ENCODE results near the gene C4orf46. TPM values are rescaled to one million over a fixed set of nuclear protein-coding genes. Genes with fewer than 3 reads are reported as not detected.
A peak's percentile ranks its signal among the peaks of the same experiment; 100 is the strongest.
"Not testable (repeated sequence)": the region's sequence is repeated elsewhere in the genome, so short reads cannot be mapped to it uniquely, and the experiment has no call there.

Gene C4orf46
- 7.7 and 16.4 TPM in 2 replicates for total RNA-seq (2014; rRNA removed; shearing (Covaris generic); ENCODE audit: low replicate concordance)

DNA sequence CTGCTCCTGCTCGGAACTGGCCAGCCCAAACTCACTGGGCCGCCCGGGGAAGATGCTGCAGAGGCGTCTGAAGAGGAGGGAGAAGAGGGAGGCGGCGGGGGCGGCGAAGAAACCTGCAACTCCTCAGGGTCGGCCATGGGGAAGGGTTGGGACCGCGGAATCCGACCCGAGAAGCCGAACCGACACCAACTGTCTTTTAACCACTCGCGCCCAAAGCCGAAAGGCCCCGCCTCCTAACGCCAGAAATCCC lies at the start of gene C4orf46:
Gene C4orf46, minus strand, starts transcription at position 223 of the 250 bp plus-strand sequence. Its CDS starts 86 bp downstream, at position 137.
- no peak for DNase-seq (ENCODE audit: low read depth)
- in situ Hi-C loops (cut with HindIII; ENCODE audit: low pct_unique_long_range_greater_than_20kb, low sequenced_read_pairs) = no loop called here

DNA sequence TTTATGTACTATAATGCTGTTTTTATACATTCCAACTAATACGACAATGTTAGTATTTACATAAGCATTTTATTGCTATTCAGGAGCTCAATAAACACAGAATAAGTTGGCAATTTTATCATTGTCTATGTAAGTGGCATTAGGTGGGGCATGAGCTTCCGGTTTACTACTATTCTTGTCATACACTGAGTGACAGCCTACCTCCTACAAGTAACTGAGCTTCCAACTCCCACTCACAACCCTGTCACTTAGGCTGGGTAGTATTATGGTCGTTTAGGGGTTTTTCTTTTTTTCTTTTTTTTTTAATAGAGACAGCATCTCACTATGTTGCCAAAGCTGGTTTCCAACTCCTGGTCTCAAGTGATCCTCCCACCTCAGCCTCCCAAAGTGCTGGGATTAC lies 44.1 kb upstream of the C4orf46 start:
- no peak for DNase-seq (ENCODE audit: low read depth)
- in situ Hi-C loops (cut with HindIII; ENCODE audit: low pct_unique_long_range_greater_than_20kb, low sequenced_read_pairs) = no loop called here

DNA sequence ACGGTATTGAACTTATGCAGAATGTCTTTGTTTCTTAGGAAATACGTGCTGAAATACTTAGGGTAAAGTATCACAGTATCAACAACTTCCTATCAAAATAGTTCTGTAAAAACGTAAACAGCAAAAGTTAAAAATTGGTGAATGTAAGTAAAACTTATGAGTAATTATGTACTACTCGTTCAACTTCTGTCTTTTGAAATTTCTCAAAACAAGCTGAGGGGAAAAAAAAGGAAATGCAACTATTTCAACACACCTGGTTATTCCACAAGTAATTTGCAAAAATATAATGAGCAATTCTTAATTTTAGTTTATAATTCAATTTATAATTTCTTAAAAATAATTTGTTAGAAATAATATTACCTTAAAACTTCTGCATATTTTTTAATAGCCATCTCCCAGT lies 43.2 kb upstream of the C4orf46 start:
- in situ Hi-C loops (cut with HindIII; ENCODE audit: low pct_unique_long_range_greater_than_20kb, low sequenced_read_pairs) = no loop called here
- DNase-seq (ENCODE audit: low read depth) = no peak

DNA sequence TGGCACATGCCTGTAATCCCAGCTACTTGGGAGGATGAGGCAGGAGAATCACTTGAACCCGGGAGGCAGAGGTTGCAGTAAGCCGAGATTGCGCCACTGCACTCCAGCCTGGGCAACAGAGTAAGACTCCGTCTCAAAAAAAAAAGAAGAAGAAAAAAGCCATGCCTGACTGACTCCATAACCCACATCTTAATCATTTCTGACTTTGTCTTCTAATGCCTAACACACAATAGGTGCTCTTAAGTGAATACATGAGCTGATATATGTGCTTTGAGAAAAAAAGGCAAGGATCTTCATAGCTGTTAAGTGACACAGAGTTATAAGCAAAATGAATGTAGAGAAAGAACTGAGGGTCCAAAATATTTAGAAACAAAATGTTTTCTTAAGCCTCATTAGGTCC lies 40.9 kb upstream of the C4orf46 start:
- DNase-seq (ENCODE audit: low read depth); in situ Hi-C loops (cut with HindIII; ENCODE audit: low pct_unique_long_range_greater_than_20kb, low sequenced_read_pairs): not testable (repeated sequence)

DNA sequence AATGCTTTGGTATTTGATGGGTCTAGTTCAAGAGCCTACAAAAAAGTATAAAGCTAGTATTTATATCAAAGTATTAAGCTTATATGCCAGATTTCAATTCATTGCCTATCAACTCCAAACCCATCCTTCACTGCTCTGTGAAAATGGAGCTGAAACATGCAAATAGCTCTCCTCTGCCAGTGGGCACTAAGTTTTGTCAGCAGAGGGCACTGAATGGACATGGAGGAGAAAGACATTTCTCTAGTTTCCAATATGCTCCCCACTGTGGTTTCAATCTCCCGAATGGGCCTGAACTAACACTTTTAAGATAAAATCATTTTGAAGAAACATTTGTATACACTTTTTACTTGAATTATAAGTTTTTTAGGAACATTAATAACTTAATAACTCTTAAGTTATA lies 39.1 kb upstream of the C4orf46 start:
- DNase-seq (ENCODE audit: low read depth) = peak; percentile 30
- in situ Hi-C loops (cut with HindIII; ENCODE audit: low pct_unique_long_range_greater_than_20kb, low sequenced_read_pairs) = no loop called here

DNA sequence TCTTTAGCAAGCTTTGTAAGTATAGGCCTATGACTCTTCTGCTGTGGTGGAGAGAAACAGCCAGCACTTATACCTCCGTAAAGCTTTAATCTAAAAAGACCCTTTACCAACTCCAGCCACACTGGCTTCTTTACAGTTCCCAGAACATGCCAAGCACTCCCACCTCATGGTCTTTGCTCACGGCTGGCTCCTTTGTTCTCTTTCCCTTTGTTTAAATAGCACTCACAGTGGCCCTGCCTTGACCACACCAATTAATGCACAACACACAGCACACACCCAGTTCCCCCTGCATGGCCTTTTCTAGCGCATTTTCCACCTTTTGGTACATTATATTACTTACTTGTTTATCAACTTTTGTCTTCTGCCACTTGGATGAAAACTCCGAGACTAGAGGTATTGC lies 32.6 kb upstream of the C4orf46 start:
- no peak for DNase-seq (ENCODE audit: low read depth)
- in situ Hi-C loops (cut with HindIII; ENCODE audit: low pct_unique_long_range_greater_than_20kb, low sequenced_read_pairs) = no loop called here

DNA sequence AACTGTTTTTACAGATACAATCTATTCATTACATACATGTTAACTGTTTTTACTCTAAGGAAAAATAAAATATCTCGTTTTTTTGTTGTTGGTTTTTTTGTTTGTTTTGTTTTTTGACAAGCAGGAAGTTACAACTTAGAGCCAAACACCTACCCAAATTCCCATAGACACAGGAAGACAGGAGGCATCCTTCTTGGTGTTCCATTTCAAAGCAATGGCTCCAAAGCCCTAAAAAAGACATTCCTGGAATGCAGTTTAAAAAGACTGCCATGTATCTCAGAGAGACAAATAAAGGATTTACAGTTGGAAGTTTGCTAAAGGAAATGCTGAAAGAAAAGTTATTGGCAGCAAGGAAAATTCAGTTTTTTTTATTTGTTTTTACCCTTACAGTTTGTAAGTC lies 17.1 kb upstream of the C4orf46 start:
- DNase-seq (ENCODE audit: low read depth) = no peak
- in situ Hi-C loops (cut with HindIII; ENCODE audit: low pct_unique_long_range_greater_than_20kb, low sequenced_read_pairs) = no loop called here

DNA sequence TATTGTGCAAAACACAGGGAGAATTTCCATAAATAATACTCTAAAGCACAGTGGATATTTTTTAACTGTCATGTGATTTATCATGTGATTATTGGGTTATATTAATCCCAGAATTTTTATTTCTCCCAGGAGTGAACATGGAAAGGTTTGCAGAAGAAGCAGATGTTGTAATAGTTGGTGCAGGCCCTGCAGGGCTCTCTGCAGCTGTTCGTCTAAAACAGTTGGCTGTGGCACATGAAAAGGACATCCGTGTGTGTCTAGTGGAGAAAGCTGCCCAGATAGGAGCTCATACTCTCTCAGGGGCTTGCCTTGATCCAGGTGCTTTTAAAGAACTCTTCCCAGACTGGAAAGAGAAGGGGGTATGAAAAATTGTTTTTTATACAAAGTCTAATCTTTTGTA lies 10.4 kb upstream of the C4orf46 start:
- in situ Hi-C loops (cut with HindIII; ENCODE audit: low pct_unique_long_range_greater_than_20kb, low sequenced_read_pairs) = no loop called here
- no peak for DNase-seq (ENCODE audit: low read depth)

DNA sequence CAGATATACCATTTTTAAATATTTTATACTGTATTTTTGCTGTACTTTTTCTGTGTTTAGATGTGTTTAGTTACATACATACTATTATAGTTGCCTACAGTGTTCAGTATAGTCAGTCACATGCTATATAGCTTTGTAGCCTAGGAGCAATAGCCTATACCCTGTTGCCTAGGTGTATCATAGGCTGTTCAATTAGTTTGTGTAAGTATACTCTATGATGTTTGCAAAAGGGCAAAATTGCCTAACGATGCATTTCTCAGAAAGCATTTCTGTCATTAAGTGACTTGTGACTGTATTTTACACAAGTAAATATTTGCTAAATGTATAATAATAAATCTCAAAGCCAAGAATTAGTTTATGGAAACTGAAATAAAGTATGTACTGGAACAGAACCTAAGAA lies 9.9 kb upstream of the C4orf46 start:
- in situ Hi-C loops (cut with HindIII; ENCODE audit: low pct_unique_long_range_greater_than_20kb, low sequenced_read_pairs) = no loop called here
- DNase-seq (ENCODE audit: low read depth) = no peak

DNA sequence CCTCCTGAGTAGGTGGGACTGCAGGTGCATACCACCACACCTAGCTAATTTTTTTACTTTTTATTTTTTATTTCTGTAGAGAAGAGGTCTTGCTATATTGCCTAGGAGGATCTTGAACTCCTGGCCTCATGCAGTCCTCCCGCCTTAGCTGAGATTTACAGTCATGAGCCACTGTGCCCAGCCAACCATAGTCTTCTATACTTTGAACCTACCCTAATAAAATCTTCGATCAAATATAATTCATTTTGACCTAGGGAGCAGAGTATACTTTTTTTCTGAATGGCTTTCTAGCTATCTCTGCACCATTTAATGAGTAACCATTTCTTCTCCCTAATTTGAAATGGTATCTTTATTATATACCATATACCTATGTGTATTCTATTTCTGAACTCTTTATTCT lies 7.1 kb upstream of the C4orf46 start:
- DNase-seq (ENCODE audit: low read depth) = no peak
- in situ Hi-C loops (cut with HindIII; ENCODE audit: low pct_unique_long_range_greater_than_20kb, low sequenced_read_pairs) = no loop called here

DNA sequence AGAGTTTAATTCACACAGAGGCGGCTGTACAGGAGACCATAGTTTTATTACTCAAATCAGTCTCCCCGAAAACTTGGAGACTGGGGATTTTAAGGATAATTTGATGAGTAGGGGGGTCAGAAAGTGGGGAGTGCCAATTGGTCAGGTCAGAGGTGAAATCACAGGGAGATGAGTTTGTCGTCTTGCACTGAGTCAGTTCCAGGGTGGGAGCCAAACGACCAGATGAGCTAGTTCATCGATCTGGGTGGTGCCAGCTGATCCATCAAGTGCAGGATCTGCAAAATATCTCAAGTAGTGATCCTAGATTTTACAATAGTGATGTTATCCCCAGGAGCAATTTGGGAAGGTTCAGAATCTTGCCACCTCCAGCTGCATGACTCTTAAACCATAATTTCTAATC lies 4.4 kb upstream of the C4orf46 start:
- in situ Hi-C loops (cut with HindIII; ENCODE audit: low pct_unique_long_range_greater_than_20kb, low sequenced_read_pairs) = no loop called here

DNA sequence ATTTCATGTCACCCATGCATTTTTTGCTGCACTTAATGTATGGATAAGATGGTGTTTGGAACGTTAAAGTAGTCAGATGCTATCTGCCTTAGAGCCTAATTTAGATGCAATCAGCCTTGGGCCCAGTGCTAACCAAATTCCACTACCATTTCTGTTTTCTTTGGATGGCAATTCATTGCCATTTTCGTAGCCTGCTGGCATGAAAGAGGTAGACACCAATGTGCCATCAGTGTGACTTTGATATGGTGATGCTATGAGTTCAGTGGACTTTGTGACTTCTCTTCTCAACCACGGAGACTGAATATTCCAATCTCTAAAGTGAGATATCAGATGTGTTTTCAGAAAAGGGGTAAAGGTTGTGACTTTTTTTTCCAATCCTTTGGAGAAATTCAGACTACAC lies 1.9 kb upstream of the C4orf46 start:
- no peak for DNase-seq (ENCODE audit: low read depth)
- in situ Hi-C loops (cut with HindIII; ENCODE audit: low pct_unique_long_range_greater_than_20kb, low sequenced_read_pairs) = no loop called here

More for the DNA sequence above, 4.4 kb upstream of the C4orf46 start:
- DNase-seq (ENCODE audit: low read depth) = no peak

DNA sequence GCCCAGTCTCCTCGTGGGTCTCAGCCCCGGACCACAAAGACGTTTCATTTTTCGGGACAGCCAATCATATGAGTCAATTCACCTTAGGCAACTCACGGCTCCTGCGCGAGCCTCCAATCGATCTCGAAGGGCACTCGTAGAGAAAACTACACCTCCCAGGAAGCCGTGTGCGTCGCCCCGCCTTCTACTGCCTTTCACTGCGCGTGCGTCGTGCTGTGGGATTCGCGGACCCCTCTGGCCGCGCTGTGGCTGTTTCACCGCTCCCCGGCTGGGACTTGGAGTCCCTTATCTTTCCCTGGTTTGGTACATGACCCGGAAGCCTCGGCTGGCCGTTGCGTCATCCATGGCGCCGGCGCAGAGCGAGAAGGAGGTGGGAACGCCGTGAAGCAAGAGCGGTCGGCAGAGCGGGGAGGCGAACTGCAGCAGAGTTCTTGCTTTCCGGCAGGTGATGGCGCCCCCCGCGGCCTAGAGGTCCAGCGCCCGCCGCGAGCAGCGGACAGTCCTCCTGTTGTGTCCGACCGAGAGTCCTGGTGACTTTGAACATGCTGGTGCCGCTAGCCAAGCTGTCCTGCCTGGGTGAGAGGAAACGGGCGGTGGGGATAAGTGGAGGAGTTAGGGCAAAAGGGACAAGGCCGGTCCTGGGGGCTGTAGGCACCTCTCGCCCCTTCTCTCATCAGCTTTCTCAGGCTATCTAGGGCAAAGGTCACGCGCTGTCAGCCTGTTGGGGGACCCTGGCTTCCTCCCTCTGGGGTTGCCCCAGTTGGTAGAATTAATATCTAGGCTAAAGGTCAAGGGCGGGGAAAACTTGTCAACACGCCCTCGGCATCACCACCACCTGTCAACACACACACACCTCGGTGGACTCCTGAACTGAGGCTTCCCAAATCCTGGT lies 474 bp upstream of the C4orf46 start, which contains the start of gene ETFDH:
Gene ETFDH, plus strand, starts transcription at position 382 of the 892 bp plus-strand sequence. Its CDS starts 161 bp downstream, at position 543.
- in situ Hi-C loops (cut with HindIII; ENCODE audit: low pct_unique_long_range_greater_than_20kb, low sequenced_read_pairs) = no loop called here
- peak; percentile 100 for DNase-seq (ENCODE audit: low read depth)

DNA sequence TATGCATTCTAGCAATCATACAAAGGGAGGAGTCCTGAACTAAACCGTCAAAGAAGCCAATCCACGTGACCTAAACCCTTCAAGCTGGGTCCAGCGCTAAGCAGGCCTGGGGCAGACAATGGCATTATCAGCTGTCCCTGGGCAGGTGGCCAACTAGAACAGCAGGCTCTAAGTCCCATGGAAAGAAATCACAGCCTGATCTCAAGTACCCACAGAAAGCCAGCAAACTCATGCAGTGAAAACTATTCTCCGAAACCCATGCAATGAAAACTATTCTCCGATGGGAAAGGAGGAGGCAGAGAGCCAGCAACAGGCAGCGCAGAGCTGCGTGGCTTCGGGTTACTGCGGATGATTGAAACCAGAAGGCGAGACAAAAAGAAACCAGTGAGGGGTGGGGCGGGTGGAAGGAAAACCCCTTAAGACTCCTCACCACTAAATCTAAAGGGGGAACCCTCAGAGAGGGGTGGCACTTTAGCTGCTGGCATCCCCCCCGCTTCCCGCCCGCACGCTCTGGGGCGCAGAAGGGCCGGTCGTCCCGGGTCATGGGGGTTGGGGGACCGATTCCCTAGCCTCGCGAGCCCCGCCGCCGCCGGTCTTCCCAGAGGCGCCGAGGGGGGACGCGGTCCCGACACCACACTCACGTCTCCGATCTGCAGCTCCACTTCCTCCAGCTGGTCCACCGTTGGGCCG lies 567 bp downstream of the C4orf46 start:
- in situ Hi-C loops (cut with HindIII; ENCODE audit: low pct_unique_long_range_greater_than_20kb, low sequenced_read_pairs) = no loop called here
- DNase-seq (ENCODE audit: low read depth) = peak; percentile 70

DNA sequence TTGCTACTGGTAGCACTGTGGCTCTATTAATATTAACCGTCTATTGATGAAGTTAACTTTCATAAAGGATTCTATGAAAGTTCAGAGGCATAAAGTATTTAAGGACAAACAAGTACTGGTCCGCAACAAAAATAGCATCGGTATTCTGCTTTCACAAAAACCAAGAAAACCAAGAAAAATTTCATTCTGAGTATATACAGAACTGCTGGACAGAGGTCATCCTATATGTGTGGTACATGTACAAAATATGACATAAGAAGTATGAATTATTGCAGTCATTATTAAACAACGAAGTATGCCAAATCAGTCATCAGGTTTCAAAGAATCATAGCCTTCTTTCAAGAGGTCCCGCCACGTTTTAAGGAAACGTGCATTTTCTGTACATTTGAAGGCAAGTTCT lies 2.4 kb downstream of the C4orf46 start:
- DNase-seq (ENCODE audit: low read depth) = no peak
- in situ Hi-C loops (cut with HindIII; ENCODE audit: low pct_unique_long_range_greater_than_20kb, low sequenced_read_pairs) = no loop called here

DNA sequence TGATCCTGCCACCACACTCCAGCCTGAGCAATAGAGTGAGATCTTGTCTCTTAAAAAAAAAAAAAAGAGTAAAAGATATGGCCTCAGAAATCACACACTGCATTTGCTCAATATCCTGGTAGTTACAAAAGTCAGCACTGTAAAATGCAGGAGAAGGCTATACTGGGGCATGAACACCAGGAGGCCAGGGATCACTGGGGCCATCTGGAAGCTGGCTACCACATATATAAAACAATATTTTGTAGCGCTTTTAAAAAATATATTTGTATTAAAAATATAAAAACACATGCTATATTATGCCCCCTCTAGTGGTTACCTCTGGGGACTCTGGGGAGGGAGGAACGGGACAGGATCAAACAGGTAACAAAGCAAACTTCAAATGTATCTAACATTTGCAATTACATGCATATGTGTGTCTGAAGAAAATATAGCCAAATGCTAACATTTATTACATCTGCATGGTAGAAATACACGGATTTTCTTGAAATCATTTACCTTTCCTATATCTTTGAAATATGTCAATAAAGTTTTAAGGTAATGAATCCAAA lies 4.0 kb downstream of the C4orf46 start:
- in situ Hi-C loops (cut with HindIII; ENCODE audit: low pct_unique_long_range_greater_than_20kb, low sequenced_read_pairs) = no loop called here
- peak; percentile 27 for DNase-seq (ENCODE audit: low read depth)

DNA sequence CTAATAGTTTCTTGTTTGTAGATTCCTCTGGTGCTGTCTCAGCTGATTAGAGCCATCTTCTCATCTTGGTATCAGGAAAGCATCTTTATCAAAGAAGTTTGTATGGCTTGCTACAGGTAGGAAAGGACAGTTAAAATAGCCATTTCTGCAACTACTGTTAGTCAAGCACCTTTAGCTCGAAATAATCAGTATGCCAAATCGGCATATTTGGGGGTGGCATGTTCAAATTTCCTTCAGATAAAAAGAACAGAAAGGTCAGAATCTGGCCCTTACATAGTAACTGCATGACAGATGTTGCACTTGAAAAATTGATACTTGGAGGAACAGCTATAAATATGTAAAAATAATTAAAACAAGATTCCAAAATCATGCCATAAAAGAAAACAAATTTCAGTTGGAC lies 4.8 kb downstream of the C4orf46 start:
- in situ Hi-C loops (cut with HindIII; ENCODE audit: low pct_unique_long_range_greater_than_20kb, low sequenced_read_pairs) = no loop called here
- no peak for DNase-seq (ENCODE audit: low read depth)

DNA sequence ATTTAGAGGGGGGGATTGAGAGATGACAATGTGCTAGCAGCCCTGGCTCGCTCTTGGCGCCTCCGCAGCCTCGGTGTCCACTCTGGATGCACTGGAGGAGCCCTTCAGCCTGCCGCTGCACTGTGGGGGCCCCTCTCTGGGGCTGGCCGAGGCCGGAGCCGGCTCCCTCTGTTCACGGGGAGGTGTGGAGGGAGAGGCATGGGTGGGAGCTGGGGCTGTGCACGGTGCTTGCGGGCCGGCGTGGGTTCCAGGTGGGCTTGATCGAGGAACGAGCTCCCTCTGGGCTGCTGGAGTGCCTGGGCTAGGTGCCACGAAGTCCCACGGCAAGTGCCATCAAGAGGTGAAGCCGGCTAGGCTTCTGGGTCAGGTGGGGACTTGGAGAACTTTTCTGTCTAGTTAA lies 6.9 kb downstream of the C4orf46 start:
- in situ Hi-C loops (cut with HindIII; ENCODE audit: low pct_unique_long_range_greater_than_20kb, low sequenced_read_pairs) = no loop called here
- DNase-seq (ENCODE audit: low read depth) = no peak
